Testis (tissue), 2 donors: ENCODE data around the gene FHOD1.

Source experiments
- CTCF ChIP-seq, 3 experiments: fragments of 450-650 bp in 2 of 3; fragments of 200-600 bp in 1 of 3; sonication (generic) in 1 of 3; IDR thresholded peaks; one replicate each; pipeline ENCODE4 v1.5.1; 2016 to 2019; ENCODE audit warnings: antibody characterized with exemption in 3 of 3, mild to moderate bottlenecking in 2 of 3, moderate library complexity in 1 of 3
- POLR2A ChIP-seq: fragments of 450-650 bp; IDR thresholded peaks from one replicate; pipeline ENCODE4 v1.6.1; 2017; ENCODE audit warnings: antibody characterized with exemption, mild to moderate bottlenecking, moderate library complexity

GRCh38 chr16:67260426-67261063, 13.3 kb upstream of the FHOD1 start:
- no peak for TF ChIP-seq CTCF (IDR thresholded peaks at IDR 0.05)
- TF ChIP-seq POLR2A: no peak
